ENCODE data around the gene ACAN.

ACAN gene

DNA sequence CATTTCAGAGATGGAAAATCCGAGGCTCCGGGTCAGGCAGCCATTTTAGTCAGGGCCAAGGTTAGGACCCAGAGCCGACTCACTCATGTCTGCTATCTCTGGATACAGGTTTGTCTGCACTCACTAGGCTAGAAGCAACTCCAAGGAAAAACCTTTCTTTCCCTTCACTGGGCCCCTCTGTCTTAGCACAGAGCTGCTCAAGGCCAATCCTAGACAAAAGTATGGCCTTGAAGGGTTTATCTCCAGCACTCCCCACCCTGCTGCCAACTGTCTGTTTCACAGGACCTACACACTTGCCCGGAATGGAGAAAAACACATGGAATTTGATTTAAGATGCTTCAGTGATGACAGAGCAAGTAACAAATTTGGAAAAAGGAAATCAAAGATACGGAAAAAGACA lies 25.6 kb downstream of the ACAN start:
- TF ChIP-seq POLR2AphosphoS5 (IDR thresholded peaks at IDR 0.05; ENCODE audit: low read depth, low read length) (no peak), FOXP2 (optimal IDR thresholded peaks at IDR 0.05; ENCODE audit: borderline replicate concordance, extremely low read depth, extremely low read length, insufficient read depth) (no peak), SIN3A (IDR thresholded peaks at IDR 0.05; ENCODE audit: borderline replicate concordance, insufficient read depth, low read length) (no peak), TAF1 (IDR thresholded peaks at IDR 0.05; ENCODE audit: borderline replicate concordance, insufficient read depth, low read length) (no peak)
- TF ChIP-seq, protein P1, sequence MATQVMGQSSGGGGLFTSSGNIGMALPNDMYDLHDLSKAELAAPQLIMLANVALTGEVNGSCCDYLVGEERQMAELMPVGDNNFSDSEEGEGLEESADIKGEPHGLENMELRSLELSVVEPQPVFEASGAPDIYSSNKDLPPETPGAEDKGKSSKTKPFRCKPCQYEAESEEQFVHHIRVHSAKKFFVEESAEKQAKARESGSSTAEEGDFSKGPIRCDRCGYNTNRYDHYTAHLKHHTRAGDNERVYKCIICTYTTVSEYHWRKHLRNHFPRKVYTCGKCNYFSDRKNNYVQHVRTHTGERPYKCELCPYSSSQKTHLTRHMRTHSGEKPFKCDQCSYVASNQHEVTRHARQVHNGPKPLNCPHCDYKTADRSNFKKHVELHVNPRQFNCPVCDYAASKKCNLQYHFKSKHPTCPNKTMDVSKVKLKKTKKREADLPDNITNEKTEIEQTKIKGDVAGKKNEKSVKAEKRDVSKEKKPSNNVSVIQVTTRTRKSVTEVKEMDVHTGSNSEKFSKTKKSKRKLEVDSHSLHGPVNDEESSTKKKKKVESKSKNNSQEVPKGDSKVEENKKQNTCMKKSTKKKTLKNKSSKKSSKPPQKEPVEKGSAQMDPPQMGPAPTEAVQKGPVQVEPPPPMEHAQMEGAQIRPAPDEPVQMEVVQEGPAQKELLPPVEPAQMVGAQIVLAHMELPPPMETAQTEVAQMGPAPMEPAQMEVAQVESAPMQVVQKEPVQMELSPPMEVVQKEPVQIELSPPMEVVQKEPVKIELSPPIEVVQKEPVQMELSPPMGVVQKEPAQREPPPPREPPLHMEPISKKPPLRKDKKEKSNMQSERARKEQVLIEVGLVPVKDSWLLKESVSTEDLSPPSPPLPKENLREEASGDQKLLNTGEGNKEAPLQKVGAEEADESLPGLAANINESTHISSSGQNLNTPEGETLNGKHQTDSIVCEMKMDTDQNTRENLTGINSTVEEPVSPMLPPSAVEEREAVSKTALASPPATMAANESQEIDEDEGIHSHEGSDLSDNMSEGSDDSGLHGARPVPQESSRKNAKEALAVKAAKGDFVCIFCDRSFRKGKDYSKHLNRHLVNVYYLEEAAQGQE (IDR thresholded peaks at IDR 0.05; ENCODE audit: insufficient read depth in 1 of 2, low read depth in 2 of 2, low read length in 2 of 2) = no peak

DNA sequence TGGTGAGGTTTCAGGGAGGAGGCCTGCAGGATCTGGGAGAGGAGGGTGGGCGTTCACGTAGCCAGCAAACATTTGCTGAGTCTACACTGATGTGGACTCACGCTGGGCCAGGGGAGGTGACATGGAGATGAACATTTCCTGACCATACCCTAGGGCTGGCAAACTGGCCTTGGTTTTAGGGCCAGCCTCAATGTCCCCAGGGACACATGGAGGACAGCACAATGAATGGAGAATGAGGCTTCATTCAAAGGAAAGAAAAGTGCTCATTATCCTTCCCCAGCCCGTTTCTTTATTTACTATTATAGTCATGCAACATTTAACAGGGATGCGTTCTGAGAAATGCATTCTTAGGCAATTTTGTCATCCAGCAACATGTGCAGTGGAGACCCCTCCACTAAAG lies 26.8 kb downstream of the ACAN start:
- TF ChIP-seq SIN3A (IDR thresholded peaks at IDR 0.05; ENCODE audit: borderline replicate concordance, insufficient read depth, low read length) (no peak), FOXP2 (optimal IDR thresholded peaks at IDR 0.05; ENCODE audit: borderline replicate concordance, extremely low read depth, extremely low read length, insufficient read depth) (no peak), TAF1 (IDR thresholded peaks at IDR 0.05; ENCODE audit: borderline replicate concordance, insufficient read depth, low read length) (no peak), POLR2AphosphoS5 (IDR thresholded peaks at IDR 0.05; ENCODE audit: low read depth, low read length) (no peak)
- TF ChIP-seq, protein P1 (IDR thresholded peaks at IDR 0.05; ENCODE audit: insufficient read depth in 1 of 2, low read depth in 2 of 2, low read length in 2 of 2) = no peak

DNA sequence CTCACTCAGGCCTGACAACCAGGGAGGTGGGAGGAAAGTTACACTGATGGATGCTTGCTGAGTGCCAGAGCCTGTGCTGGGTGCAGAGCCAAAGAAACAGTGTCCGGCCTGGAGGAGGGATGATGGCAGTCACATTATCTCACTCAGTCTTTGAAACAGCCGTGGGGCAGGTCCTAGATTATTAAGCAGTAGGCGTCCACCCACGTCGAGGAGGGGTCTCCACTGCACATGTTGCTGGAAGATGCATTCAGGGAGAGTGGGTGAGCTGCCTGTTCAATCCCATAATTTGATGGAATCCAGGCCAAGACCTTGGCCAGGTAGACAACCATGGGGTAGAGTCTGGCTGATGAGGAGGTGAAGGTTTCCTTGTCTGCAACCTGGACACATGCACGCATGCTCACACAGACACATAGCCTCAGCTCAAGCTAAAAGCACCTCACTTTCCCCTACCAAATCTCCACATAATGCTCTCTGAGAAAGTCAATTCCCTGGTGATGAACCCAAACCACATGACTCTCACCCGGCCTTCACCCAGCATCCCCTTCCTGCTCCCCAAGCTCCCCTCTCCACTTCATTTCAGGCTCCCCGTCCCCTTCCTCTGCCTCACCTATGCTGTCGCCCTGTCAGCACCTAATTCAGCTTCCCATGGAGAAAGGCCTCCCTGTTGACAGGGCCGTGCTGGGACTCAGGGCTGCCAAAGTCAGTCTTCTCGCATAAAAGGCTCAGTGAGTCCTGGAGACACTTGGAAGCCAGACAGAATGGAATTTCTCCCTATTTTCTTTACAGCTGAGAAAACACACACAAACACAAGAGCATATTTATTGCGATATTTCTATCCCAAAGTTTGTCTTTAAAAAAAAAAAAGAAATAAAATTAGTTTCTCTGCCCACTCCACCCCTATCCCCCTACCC lies 29.8 kb downstream of the ACAN start:
- TF ChIP-seq, protein P1 (IDR thresholded peaks at IDR 0.05; ENCODE audit: insufficient read depth in 1 of 2, low read depth in 2 of 2, low read length in 2 of 2) = no peak
- TF ChIP-seq SIN3A (IDR thresholded peaks at IDR 0.05; ENCODE audit: borderline replicate concordance, insufficient read depth, low read length) (no peak), POLR2AphosphoS5 (IDR thresholded peaks at IDR 0.05; ENCODE audit: low read depth, low read length) (no peak), TAF1 (IDR thresholded peaks at IDR 0.05; ENCODE audit: borderline replicate concordance, insufficient read depth, low read length) (no peak), FOXP2 (optimal IDR thresholded peaks at IDR 0.05; ENCODE audit: borderline replicate concordance, extremely low read depth, extremely low read length, insufficient read depth) (no peak)

DNA sequence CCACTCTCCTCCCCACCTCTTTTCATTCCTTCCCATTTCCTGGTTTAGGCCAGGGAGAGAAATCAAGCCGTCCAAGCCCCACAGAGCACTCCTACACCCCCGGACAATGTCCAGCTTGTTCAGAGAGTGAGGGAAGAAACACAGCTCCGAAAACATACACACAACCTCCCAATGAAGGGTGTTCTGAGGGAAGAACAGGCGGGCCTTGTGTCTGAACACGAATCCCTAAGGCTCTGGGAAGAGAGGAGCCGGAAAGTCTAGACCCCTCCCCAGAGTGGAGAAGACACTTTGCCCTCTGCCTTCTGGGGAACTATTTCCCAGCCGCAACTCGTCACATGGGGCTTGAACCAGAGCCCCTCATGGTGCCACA lies 30.5 kb downstream of the ACAN start:
- TF ChIP-seq TAF1 (IDR thresholded peaks at IDR 0.05; ENCODE audit: borderline replicate concordance, insufficient read depth, low read length) = no peak
- TF ChIP-seq SIN3A (IDR thresholded peaks at IDR 0.05; ENCODE audit: borderline replicate concordance, insufficient read depth, low read length) = no peak
- TF ChIP-seq, protein P1 (IDR thresholded peaks at IDR 0.05; ENCODE audit: insufficient read depth in 1 of 2, low read depth in 2 of 2, low read length in 2 of 2) = no peak
- TF ChIP-seq POLR2AphosphoS5 (IDR thresholded peaks at IDR 0.05; ENCODE audit: low read depth, low read length) = no peak
- no peak for TF ChIP-seq FOXP2 (optimal IDR thresholded peaks at IDR 0.05; ENCODE audit: borderline replicate concordance, extremely low read depth, extremely low read length, insufficient read depth)

All from PFSK-1 (cell line).